Measurements from ENCODE around the gene RFX3.

RFX3 gene

DNA sequence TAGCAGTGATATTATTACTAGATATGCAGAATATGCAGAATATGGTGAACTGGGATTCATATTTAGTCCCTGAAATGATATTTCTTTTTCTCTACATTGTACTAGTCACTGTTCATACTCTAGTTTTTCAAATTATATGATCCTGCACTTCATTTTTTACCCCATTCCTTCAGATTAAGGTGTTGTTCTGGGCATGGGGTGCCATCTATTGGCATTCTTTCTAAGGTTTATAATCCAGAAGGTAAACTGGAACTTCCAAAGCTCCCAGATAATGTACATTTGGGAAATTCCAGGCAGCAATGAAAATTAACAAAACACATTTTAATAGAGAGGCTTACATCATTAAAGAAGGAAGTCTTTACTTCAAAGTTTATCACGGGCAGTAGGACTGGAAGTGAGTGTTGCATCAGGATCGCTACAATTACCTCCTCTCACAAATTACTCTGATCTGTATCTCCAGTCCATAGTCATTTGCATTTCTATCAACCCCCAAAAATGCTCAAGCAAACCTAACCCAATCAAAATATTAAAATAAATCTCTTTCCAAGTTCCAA, 12.5 kb downstream of the RFX3 start:
- no peak for DNase-seq

DNA sequence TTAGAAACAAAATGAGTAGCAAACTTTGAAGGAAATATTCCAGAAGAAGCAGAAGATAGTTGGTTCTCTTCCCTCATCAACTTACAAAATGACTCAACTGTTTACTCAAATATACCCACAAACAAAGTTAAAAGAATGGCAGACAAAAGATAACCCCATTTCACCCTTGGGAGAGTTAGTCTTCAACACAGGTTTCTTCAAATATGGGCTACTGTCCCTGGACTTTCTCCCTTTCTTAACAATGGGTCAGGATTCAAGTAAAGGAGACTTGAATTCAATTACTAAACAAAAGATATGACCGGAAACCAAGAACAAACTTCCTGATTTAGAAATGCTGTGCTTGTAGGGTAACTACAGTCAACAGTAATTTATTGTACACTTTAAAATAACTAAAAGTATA, 14.2 kb downstream of the RFX3 start:
- no peak for DNase-seq

- DNase-seq, result no peak
Measured at GRCh38 chr9:3510796-3511195, 15.0 kb downstream of the RFX3 start.

DNA sequence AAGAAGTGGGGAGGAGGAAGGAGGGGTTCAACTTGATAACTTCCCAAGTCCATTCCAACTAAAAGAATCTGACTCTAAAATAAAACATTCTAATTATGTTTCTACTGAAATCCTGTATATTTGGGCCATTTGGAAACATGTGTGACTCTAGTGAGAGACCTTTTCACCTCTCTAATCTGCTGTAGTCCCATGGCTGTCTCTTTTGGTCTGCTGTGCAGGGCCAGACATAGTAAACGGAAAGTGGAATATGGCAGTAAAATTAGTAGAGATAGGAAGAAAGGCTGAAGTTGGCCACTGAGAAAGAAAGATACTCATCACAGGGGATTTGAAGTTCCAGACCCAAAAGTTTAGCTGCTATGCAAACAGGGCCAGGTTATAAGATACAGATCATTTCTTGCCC, 15.9 kb downstream of the RFX3 start:
- DNase-seq, result no peak

GRCh38 chr9:3508521-3509291, 17.1 kb downstream of the RFX3 start:
- peak; percentile 76 for DNase-seq

DNA sequence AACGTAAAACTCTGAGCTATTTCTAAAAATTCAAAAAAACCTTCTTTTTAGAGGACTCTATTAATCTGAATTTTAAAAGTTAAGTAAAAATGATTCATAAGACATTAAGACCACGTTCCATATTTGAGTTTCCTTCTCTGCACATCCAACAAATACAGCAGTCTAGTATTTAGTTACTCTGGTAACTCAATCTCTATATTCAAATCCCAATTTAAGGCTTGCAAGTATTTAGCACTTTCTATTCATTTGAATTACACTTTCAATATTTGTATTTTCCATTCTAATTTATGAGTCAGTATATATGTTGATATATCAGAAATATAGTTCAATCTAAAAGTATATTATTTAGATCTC, 17.7 kb downstream of the RFX3 start:
- DNase-seq, result no peak

- no peak for DNase-seq
Measured at GRCh38 chr9:3507395-3508077, 18.3 kb downstream of the RFX3 start.

DNA sequence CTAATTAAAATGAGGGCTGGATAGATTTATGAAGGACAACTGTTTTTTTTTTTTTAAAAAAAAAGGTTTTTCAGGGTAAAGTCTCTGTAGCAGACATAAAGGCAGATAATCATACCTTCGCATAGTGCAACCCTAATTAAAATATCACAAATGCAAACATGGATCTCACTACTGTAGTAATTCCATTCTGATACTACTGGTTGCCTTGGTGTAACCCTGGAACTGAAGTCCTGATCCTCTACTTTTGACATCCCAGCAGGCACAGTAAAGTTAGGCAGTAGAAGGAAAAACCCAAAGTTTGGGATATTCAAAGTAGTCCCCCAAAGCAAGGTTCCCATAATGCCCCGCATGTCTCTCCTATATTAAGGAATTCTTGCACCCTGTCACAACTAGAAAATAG, 19.6 kb downstream of the RFX3 start:
- DNase-seq, result no peak

DNA sequence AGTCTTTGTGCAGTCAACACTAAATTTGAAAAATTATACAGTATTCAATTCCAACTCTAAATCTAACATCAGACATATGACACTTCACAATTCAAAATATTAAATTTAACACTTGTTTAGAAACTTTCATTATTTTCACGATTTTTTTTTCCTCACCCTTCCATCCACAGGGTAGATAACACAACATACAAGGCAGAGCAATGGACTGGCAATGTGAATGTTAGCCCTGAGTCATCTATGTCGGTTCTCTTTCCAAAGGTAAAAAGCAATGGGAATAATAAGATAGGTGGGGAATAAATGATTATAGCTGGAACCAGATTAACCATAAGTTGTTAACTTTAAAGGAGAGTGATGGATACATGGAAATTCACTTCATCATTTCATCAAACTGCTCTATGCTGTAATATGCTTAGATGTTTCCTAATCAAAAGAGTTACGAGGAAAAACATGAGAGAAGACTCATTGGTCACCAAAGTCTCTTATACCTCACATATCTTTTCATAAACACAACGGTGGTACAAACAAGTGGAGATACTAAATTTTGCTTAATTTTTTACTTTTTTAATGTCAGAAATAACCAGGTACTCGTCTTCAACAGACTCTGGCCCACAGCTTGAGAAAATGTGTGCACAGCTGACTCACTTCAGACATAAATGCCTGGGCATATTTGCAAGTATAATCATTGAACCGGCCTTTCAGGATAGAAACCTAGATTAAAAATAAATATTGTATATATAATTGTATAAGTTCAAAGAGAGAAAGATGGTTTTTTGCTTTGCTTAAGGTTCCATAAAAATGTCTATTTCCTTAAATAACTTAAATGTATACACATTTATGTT, 23.0 kb downstream of the RFX3 start:
- no peak for DNase-seq

DNA sequence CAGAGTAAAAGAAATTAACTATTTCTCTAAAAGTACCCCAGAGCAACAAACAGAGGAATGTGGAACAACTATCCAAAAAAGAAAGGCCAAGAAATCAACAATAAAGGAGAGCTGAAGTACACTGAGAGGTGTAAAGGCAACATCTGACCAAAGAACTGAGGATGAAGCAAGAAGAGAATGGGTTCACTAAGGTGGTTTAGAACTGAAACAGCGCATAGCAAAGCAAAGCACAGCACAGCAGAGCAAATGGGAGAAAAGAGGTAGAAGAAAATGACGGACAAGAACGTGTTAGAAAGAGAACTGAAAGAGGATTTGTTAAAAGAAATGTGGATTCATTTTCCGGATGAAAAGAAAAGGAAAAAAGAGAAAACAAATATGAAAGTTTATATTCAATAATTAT, 25.8 kb downstream of the RFX3 start:
- no peak for DNase-seq

- DNase-seq, result peak; percentile 35
Measured at GRCh38 chr9:3498691-3499090, 27.1 kb downstream of the RFX3 start.

DNA sequence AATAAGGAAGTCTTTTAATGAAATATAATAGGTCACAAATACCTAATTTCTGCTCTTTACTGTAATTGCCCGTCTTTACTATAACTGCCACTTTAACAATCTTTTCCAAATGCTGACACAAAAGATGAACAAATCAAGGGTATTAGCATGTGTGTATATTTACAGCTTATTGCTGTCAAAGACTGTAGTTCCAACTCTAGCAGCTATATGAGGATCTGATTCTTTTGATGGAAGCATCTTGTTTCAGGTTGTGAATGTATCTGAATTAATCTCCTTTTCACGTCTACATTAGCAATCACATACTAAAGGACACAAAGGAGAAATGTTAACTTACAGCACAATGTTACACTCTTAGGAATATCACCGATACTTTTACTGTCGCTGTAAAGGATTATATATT, 27.9 kb downstream of the RFX3 start:
- no peak for DNase-seq

GRCh38 chr9:3497401-3497800, 28.4 kb downstream of the RFX3 start:
- DNase-seq, result no peak

GRCh38 chr9:3495855-3496254, 29.9 kb downstream of the RFX3 start:
- DNase-seq, result no peak

- DNase-seq, result no peak
Measured at GRCh38 chr9:3492214-3492613, 33.6 kb downstream of the RFX3 start.

GRCh38 chr9:3491450-3491849, 34.4 kb downstream of the RFX3 start:
- no peak for DNase-seq

DNA sequence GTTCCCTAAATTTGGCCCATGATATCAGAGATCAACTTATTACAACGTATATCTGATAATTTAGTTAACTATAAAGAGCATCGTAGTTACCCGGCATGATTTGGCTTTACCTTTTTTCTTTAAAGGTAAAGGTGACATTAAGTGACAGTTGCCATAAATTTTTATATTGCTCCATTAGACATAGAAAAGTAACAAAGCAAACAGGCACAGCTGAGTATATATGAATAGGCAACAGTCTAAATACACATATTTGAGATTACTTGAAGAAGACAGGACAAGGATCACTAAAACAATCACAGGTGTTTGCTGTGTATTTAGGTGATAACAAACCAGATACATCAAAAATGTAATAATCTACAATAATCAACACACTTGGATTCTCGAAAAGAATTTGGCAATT, 34.8 kb downstream of the RFX3 start:
- no peak for DNase-seq

- DNase-seq, result no peak
Measured at GRCh38 chr9:3482578-3482977, 43.2 kb downstream of the RFX3 start.

DNA sequence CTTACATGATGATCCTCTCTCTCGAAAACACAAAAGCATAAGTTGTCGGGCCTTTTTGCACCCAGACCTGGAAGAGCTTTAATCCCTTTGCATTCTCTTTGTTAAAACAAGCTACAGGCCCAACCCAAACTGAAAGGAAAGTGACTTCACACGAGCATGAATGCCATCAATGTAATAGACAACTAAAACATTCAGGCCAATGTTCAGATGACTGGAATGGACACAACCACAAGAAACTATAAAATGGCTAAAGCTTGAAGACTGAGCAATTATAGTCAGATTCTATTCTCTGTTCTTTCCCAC, 45.5 kb downstream of the RFX3 start:
- DNase-seq, result no peak

DNA sequence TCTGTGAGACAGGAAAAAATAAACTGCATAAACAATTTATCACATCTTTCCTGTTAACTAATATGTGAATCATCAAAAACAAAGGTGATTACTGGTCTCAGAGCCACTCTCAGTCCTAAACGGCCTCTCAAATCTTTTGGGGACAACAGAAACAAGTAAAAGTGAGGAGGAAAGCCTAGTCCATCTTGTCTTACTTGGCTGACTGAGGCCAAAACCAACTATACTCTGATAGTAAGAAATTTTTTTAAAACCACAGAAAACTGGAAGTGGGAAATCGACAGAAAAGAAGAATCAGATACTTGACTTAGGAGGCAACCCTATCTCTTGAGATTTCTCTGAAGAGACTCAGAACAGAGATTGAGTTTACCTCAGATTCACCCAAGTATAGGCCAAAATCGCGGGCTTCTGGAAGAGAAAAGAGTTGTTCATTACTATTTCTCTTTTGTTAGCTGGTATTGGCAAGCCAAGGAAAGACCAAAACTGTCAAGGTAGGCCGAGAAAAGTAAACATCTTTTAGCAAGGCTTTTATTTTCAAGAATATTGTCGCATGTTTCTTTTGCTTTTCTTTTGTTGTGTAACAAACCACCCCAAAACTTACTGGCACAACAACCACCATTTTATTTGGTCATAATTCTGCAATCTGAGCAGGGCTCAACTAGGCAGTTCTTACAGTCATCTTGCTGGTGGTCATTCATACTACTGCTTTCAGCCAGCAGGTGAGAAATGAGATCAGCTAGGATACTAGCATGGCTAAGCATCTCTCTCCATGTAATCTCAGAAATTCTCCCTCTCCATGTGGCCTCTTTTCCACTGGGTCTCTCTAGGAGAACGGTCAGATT, 46.1 kb downstream of the RFX3 start:
- no peak for DNase-seq

- DNase-seq, result no peak
Measured at GRCh38 chr9:3478549-3478953, 47.2 kb downstream of the RFX3 start.

GRCh38 chr9:3477236-3477834, 48.5 kb downstream of the RFX3 start:
- no peak for DNase-seq

All from NCI-H1105 (cell line).